Astrocyte of the cerebellum (primary cell): ENCODE data around the gene E2F2.
"Not testable (repeated sequence)": the region's sequence is repeated elsewhere in the genome, so short reads cannot be mapped to it uniquely, and the experiment has no call there.

ENCODE experiments used
- DNase-seq: peaks from one replicate; pipeline ENCODE4 v3.0.0-alpha.2; 2011; ENCODE audit warnings: low read depth
- H3K4me3 ChIP-seq: 2 replicates; pipeline ENCODE4 v1.5.1; 2011; ENCODE audit warnings: mild to moderate bottlenecking, low read depth, low read length, moderate library complexity
- CTCF ChIP-seq: IDR thresholded peaks from 2 replicates; pipeline ENCODE4 v1.5.1; 2012; ENCODE audit warnings: low read length, low read depth, moderate library complexity, mild to moderate bottlenecking; ENCODE audit errors: missing control alignments
- in situ Hi-C: cut with HindIII; loops from 2 replicates; pipeline ENCODE4 v1.10.0; 2017; ENCODE audit warnings: low sequenced_read_pairs

E2F2 gene

GRCh38 chr1:23496490-23497181 lies 34.4 kb downstream of the E2F2 start:
- H3K4me3 ChIP-seq: no peak overlapping the region
- no peak for DNase-seq
- in situ Hi-C loops: loop anchor here (5.0 kb wide), 1 partner anchor 74 kb away; the partner anchor contains the start of gene TCEA3
- TF ChIP-seq CTCF: no peak

GRCh38 chr1:23494836-23495235 lies 36.2 kb downstream of the E2F2 start:
- not testable (repeated sequence) for H3K4me3 ChIP-seq, DNase-seq
- in situ Hi-C loops: loop anchor here (5.0 kb wide), 1 partner anchor 73 kb away; the partner anchor contains the start of gene TCEA3

GRCh38 chr1:23492776-23493175 lies 38.3 kb downstream of the E2F2 start:
- H3K4me3 ChIP-seq, DNase-seq, in situ Hi-C loops: not testable (repeated sequence)

- no peak for DNase-seq
- in situ Hi-C loops: no loop called here
- H3K4me3 ChIP-seq: no peak overlapping the region
- no peak for TF ChIP-seq CTCF
These were observed 38.8 kb downstream of the E2F2 start for GRCh38 chr1:23492132-23492720.

- H3K4me3 ChIP-seq: no peak overlapping the region
- DNase-seq: no peak
- no peak for TF ChIP-seq CTCF
- in situ Hi-C loops: no loop called here
These were observed 41.2 kb downstream of the E2F2 start for GRCh38 chr1:23489842-23490241.

GRCh38 chr1:23485002-23485332 lies 46.1 kb downstream of the E2F2 start:
- peak overlapping the region; percentile 75 for H3K4me3 ChIP-seq

GRCh38 chr1:23484253-23485001 lies 46.6 kb downstream of the E2F2 start:
- in situ Hi-C loops: no loop called here
- H3K4me3 ChIP-seq: peak overlapping the region; percentile 75

More at GRCh38 chr1:23485002-23485332, 46.1 kb downstream of the E2F2 start:
- DNase-seq: no peak
- in situ Hi-C loops: no loop called here
- no peak for TF ChIP-seq CTCF

More at GRCh38 chr1:23484253-23485001, 46.6 kb downstream of the E2F2 start:
- TF ChIP-seq CTCF: no peak
- peak; percentile 77 for DNase-seq
